ENCODE measurements around the gene CHAT. TPM values are rescaled to one million over a fixed set of nuclear protein-coding genes. Genes with fewer than 3 reads are reported as not detected.

The CHAT gene
- polyA plus RNA-seq, 2 of the 4 experiments (the other 2 are of a cell fraction) = not detected

GRCh38 chr10:49700997-49701396, 87.2 kb downstream of the CHAT start:
- Histone ChIP-seq H3K27ac (no peak overlapping the region), H3K4me1 (no peaks in the 10 kb centered on the region), H3K9me3 (no peaks in the 10 kb centered on the region), H3K4me3 (no peak overlapping the region), H3K4me2 (no peak overlapping the region)
- TF ChIP-seq MAX (IDR thresholded peaks at IDR 0.05) (no peak), HMGXB4 (CRISPR knock-in tag; IDR thresholded peaks at IDR 0.05; ENCODE audit: borderline replicate concordance) (no peak), ZNF302 (CRISPR knock-in tag; IDR thresholded peaks at IDR 0.05) (no peak), SREBF2 (IDR thresholded peaks at IDR 0.05) (no peak), ZSCAN20 (CRISPR knock-in tag; IDR thresholded peaks at IDR 0.05) (no peak), NPAS2 (CRISPR knock-in tag; IDR thresholded peaks at IDR 0.05; ENCODE audit: borderline replicate concordance) (no peak), MYC (IDR thresholded peaks at IDR 0.05; ENCODE audit: borderline replicate concordance, low read length) (no peak), HOXB13 (CRISPR knock-in tag; IDR thresholded peaks at IDR 0.05; ENCODE audit: low read depth) (no peak), CHD2 (IDR thresholded peaks at IDR 0.05; ENCODE audit: low read length, partially characterized antibody) (no peak)
- ChIA-PET CTCF (interaction anchor here (0.6 kb wide), 1 partner anchor 62 kb away, joined by 3 read pairs; no protein-coding TSS in a partner anchor), POLR2A (no interaction called here)
- ATAC-seq (no peak), FAIRE-seq (no peak), DNase-seq (ENCODE audit: low read depth in 1 of 2, low spot score in 1 of 2) (no peak)
- WGBS (ENCODE audit: missing lambda C conversion rate) = 6% methylated on average over 3 of the region's 3 CpGs

- POLR2A ChIA-PET = no interaction called here
- 1% methylated on average over 3 of the region's 3 CpGs for WGBS (ENCODE audit: missing lambda C conversion rate)
- Histone ChIP-seq H3K4me1 (no peaks in the 10 kb centered on the region), H3K4me2 (no peak overlapping the region), H3K9me3 (no peaks in the 10 kb centered on the region), H3K4me3 (no peak overlapping the region), H3K27ac (no peak overlapping the region)
- TF ChIP-seq CTCF (IDR thresholded peaks at IDR 0.05) (no peak), RAD21 (conservative IDR thresholded peaks at IDR 0.05 in 1 of 2, IDR thresholded peaks at IDR 0.05 in 1 of 2) (no peak), RFX5 (IDR thresholded peaks at IDR 0.05) (no peak), SMC3 (IDR thresholded peaks at IDR 0.05) (no peak)
- FAIRE-seq (no peak), DNase-seq (ENCODE audit: low read depth in 1 of 2, low spot score in 1 of 2) (no peak), ATAC-seq (no peak)
- CTCF ChIA-PET = interaction anchor here (1.3 kb wide), 1 partner anchor 17 kb away, joined by 3 read pairs; no protein-coding TSS in a partner anchor
Measured at GRCh38 chr10:49707585-49707984, 93.7 kb downstream of the CHAT start.

- Histone ChIP-seq H3K27ac (no peak overlapping the region), H3K4me2 (no peak overlapping the region), H3K4me1 (no peaks in the 10 kb centered on the region), H3K4me3 (no peak overlapping the region), H3K9me3 (no peaks in the 10 kb centered on the region)
- DNase-seq (ENCODE audit: low read depth in 1 of 2, low spot score in 1 of 2) (no peak), FAIRE-seq (no peak), ATAC-seq (no peak)
- POLR2A ChIA-PET = no interaction called here
- 21% methylated on average over 5 of the region's 5 CpGs for WGBS (ENCODE audit: missing lambda C conversion rate)
- CTCF ChIA-PET = no interaction called here
- TF ChIP-seq HOXA7 (CRISPR knock-in tag; IDR thresholded peaks at IDR 0.05) (no peak), SMC3 (IDR thresholded peaks at IDR 0.05) (no peak), TFCP2L1 (CRISPR knock-in tag; IDR thresholded peaks at IDR 0.05) (no peak), ELK1 (IDR thresholded peaks at IDR 0.05; ENCODE audit: low read depth, low read length) (no peak), HOXB5 (CRISPR knock-in tag; IDR thresholded peaks at IDR 0.05) (no peak), BCL3 (IDR thresholded peaks at IDR 0.05) (no peak), MYC (IDR thresholded peaks at IDR 0.05; ENCODE audit: borderline replicate concordance, low read length) (no peak), BHLHE40 (IDR thresholded peaks at IDR 0.05; ENCODE audit: low read depth, low read length) (no peak), ESRRA (IDR thresholded peaks at IDR 0.05; ENCODE audit: borderline replicate concordance, low read length) (no peak), TP53 (CRISPR knock-in tag; IDR thresholded peaks at IDR 0.05) (no peak), FOXS1 (CRISPR knock-in tag; IDR thresholded peaks at IDR 0.05) (no peak)
Measured at GRCh38 chr10:49709934-49710333, 96.1 kb downstream of the CHAT start.

Data from A549 (cell line).